Activated CD8-positive, alpha-beta memory T cell treated with anti-CD3 and anti-CD28 coated beads, Interleukin-2, amount 50 U/mL, for 4 hours (primary cell): ENCODE measurements around the gene NEK10.
"Not testable (repeated sequence)": the region's sequence is repeated elsewhere in the genome, so short reads cannot be mapped to it uniquely, and the experiment has no call there.

Experiments
- DNase-seq: peaks from one replicate; pipeline ENCODE4 v3.0.0-alpha.2; 2020

NEK10 gene

GRCh38 chr3:27349832-27350231 is 19.4 kb downstream of the NEK10 start:
- DNase-seq = no peak

GRCh38 chr3:27345959-27346865 is 23.0 kb downstream of the NEK10 start:
- DNase-seq = no peak

- DNase-seq = no peak
Measured at GRCh38 chr3:27345493-27345892, 23.7 kb downstream of the NEK10 start.

- no peak for DNase-seq
Measured at GRCh38 chr3:27345045-27345444, 24.1 kb downstream of the NEK10 start.

- DNase-seq = no peak
Measured at GRCh38 chr3:27344192-27344591, 25.0 kb downstream of the NEK10 start.

GRCh38 chr3:27342267-27342666 is 26.9 kb downstream of the NEK10 start:
- DNase-seq = no peak

GRCh38 chr3:27340534-27340933 is 28.6 kb downstream of the NEK10 start:
- DNase-seq = no peak

- no peak for DNase-seq
Measured at GRCh38 chr3:27335571-27335970, 33.6 kb downstream of the NEK10 start.

GRCh38 chr3:27333843-27334242 is 35.3 kb downstream of the NEK10 start:
- no peak for DNase-seq

GRCh38 chr3:27328982-27329762 is 40.0 kb downstream of the NEK10 start:
- DNase-seq = not testable (repeated sequence)

- DNase-seq = no peak
Measured at GRCh38 chr3:27326629-27327545, 42.3 kb downstream of the NEK10 start.

- DNase-seq = no peak
Measured at GRCh38 chr3:27326202-27326601, 43.0 kb downstream of the NEK10 start.

GRCh38 chr3:27325419-27325818 is 43.8 kb downstream of the NEK10 start:
- DNase-seq = no peak

- DNase-seq = no peak
Measured at GRCh38 chr3:27324686-27325085, 44.5 kb downstream of the NEK10 start.

GRCh38 chr3:27323087-27323570 is 46.1 kb downstream of the NEK10 start:
- DNase-seq = no peak

GRCh38 chr3:27322634-27323033 is 46.5 kb downstream of the NEK10 start:
- DNase-seq = no peak

- no peak for DNase-seq
Measured at GRCh38 chr3:27319847-27320526, 49.2 kb downstream of the NEK10 start.

- no peak for DNase-seq
Measured at GRCh38 chr3:27319304-27319703, 49.9 kb downstream of the NEK10 start.

- DNase-seq = no peak
Measured at GRCh38 chr3:27317096-27317495, 52.1 kb downstream of the NEK10 start.

- no peak for DNase-seq
Measured at GRCh38 chr3:27315003-27315402, 54.2 kb downstream of the NEK10 start.

- DNase-seq = no peak
Measured at GRCh38 chr3:27312044-27312668, 57.0 kb downstream of the NEK10 start.

GRCh38 chr3:27311400-27311799 is 57.8 kb downstream of the NEK10 start:
- no peak for DNase-seq
